Daoy (cell line): Measurements from ENCODE around the gene PLEKHH2. TPM values are rescaled to one million over a fixed set of nuclear protein-coding genes. Genes with fewer than 3 reads are reported as not detected.
A peak's percentile ranks its signal among the peaks of the same experiment; 100 is the strongest.

Experiments
- DNase-seq: peaks from one replicate; pipeline ENCODE4 v3.0.0-alpha.2; 2015; ENCODE audit warnings: low read depth
- total RNA-seq: library from RNA; depleted of rRNA; stranded (reverse); fragments of >200 nt; shearing (Covaris generic); gene quantifications from 2 replicates; pipeline ENCODE4 v1.2.3, GENCODE V29; 2014

Gene PLEKHH2
- total RNA-seq, 1 experiment from 2014 or later: 0.51 TPM

DNA sequence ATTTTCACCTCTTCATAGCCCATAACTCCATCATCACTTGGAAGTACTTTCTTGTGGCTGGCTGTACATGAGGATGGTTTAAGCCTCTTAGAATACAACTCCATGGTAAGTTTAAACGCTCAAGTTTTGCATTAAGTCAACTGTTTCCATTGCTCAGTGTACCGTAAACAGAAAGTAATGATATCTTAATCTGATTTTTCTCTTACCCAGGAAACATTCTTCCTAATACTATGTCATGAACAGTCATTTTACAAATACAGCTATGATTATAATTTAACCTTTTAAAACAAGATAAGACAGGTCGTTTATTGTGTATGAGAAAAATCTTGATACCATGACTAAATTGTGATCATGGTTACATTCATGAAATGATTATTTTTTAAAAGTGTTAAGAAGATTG, 125.2 kb downstream of the PLEKHH2 start:
- no peak for DNase-seq

DNA sequence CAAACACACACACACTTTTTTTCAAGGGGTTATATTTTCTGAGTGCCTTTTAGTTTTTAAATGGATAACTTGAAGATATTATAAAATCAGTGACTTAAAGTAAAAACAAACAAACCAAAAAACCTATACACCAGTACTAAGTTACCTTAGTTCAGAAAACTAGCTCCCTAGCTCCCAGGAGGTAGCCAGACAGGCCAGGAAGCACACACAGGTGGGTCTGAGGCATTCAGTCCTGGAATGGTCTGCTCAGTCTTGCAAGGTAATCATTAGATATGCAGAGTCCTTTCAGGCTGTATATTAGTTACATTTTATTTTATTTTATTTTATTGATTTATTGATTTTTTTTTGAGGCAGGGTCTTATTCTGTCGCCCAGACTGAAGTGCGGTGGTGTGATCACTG, 126.0 kb downstream of the PLEKHH2 start:
- no peak for DNase-seq

DNA sequence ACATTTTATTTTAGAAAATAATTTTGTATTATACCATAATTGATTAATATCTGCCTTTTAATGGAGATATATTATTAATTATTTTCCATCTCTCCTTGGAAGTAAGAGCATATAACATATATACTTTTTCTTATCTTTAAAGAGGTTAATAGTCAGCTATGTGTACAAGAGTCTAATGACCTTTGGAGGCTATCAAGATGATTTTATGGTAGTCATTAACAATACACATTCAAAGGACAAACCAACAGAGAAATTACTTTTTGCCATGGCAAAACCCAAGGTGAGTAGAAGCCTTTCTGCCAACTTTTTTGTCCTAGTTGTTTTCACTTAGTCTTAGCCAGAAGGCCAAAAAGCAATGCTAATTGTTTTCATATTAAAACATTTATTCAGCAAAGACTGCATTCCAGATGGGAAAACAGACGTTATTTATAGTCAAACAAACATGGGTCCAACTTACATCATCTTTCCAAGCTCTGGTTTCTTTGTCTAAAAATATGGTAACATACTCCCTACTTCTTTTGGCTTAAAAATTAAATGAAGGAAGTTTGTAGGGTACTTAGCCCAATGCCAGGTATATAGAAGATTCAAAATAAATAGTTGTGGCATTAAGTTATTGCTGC, 127.1 kb downstream of the PLEKHH2 start:
- DNase-seq: no peak

DNA sequence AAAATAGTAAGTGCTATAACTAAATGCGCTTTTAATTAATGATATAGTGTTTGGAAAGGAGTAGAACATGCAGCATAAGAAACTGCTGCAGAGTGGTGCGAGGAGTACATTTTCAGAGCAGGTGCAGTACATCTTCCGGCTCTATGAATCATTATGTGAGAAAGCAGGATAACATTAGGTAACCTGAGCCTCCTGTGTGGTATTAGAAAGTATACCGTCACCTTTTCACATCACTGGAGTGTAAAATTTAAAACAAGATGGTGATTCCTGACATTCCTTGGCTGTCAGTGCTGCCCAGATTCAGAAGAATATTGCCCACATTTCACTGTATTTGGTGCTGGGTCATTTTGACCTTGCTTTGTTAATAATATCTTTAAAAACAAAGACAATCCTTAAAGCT, 128.9 kb downstream of the PLEKHH2 start:
- no peak for DNase-seq

DNA sequence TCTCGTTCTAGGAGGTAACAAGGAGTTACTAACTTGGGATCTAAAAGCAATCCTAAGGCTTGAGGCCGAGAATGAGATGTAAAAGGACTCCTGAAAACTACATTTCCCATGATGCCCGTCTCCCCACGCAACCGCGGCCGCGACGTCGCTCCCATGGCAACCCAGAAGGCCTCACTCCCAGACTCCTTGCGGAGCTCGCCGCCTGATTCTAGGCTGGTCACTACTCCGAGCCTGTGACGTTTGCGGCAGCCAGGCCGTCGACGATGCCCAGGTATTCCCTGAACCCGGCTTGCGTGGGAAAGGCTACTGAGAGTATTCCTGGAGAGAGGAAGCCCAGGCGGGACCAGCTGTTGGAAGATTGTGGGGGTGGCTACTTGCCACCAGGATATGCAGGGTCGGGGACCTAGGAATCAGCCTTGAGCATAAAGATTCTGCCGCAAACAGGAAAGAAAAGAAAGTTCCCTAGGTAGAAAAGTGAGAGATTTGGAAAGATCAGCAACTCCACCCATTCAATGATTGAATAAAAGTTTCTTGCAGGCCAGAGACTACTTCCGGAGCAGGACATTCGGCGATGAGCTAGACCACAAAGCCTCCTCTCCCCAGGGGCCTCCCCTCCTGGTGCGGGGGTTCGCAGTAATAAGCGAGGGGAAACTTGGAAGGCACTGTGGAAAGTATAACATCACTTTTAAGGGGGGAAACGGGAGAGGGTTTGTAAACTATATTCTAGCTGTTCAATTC, 137.0 kb downstream of the PLEKHH2 start, which contains the start of gene DYNC2LI1:
DYNC2LI1 (plus strand) TSS at position 164 of the 738 bp plus-strand sequence; CDS start at position 264, 100 bp downstream.
- DNase-seq: peak; percentile 95

DNA sequence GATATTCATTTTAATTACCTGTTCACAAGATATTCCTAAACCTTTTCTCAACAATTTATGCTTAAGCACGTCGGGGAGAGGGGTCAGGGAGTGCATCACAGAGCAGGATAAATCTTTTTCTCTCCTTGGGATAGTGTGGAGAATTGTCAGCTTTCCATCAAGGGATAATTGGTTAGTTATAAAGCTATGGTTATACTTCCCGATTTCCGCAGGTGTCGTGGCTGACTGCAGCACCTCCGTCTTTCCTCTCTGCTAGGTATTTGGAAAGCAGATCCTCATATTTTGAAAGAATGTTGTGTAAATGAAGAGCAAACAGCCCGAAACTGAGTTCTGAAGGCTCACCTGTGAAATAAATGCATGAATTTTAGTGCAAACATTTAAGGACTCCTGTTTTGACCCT, 137.6 kb downstream of the PLEKHH2 start:
- no peak for DNase-seq

DNA sequence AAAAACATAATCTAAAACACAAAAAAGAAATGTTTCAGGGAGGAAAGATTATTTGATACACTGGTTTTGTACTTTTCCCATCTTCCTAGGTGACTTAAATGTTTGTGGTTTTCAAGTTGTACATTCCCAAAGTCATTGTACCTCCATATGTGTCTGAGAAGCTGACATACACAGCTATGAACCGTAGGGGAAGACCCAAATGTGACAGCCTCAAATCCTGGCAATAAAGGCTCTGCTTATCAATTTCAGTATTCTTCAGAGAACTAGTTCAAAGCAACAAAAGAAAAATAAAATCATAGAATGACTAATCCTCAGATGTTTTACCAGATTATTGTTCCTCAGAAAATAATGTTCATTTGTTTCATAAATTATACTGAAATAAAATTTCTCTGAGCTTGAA, 139.3 kb downstream of the PLEKHH2 start:
- DNase-seq: no peak

DNA sequence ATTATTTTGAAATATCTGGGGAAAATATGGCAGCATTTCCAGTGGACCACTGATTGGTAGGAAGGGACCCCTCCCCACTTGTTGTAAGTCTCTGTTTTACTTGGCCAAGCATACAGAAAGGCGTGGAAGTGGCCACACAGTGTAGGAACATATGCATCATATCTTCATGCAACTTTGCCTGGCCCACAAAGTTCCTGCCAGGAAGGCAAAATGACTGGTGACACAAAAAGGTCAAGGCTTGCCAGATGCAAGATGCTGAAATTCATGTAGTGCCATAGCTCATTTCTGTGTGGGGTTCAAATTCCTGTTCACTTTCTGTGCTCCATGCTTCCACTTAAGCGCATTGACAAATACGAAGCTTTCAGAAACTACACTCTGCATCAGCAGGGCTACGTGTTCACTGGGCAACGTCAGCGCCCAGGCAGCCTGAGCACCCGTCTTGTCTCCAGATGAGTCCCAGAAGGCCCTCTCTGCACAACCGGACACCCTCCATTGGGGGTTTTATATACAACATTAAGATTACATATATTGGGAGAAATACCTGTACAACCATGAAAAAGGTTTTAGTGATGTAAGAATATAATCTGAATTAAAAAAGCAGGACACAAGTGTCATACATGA, 140.4 kb downstream of the PLEKHH2 start:
- no peak for DNase-seq

DNA sequence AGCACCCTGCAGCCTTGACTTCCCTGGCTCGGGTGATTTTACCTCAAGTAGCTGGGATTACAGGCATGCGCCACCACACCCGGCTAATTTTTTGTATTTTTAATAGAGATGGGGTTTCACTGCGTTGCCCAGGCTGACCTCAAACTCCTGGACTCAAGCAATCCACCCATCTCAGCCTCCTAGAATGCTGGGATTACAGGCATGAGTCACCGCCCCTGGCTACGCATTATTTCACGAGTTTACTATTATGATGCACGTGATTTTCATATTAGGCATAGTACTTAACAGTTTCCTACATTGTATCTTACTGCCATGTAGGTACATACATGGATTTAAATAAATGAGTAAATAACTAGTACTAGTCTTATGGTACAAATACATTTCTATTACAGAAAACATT, 141.2 kb downstream of the PLEKHH2 start:
- DNase-seq: no peak

DNA sequence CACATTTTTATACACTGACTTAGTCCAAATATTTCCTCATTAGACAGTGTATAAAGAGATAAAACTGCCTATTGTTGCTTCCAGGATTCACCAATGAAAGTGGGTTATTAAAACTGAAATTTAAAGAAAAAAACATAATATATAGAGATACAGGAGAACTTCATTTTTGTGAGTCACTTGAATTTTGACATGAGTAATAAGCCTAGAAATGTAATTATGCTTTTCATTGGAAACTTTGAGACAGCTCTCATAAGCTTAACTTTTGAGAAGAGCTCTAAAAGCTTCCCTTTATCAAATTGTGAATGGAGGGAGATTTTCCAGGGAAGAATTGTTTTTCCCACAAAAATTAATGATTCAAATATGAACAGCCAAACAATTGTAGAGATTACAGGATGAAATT, 150.8 kb downstream of the PLEKHH2 start:
- no peak for DNase-seq

DNA sequence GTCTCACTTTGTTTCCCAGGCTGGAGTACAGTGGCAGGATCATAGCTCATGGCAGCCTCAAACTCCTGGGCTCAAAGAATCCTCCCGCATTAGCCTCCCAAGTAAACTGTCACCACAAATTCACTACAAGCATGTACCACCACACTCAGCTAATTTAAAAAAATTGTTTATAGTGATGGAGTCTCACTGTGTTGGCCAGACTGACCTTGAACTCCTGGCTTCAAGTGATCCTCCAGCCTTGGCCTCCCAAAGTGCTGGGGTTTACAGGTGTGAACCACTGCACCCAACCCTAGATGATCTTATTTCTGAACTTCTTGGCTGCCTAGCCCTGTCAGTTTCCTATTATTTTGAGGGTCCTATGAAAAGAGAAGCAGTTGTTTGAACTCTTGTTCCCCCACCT, 151.6 kb downstream of the PLEKHH2 start:
- DNase-seq: no peak

DNA sequence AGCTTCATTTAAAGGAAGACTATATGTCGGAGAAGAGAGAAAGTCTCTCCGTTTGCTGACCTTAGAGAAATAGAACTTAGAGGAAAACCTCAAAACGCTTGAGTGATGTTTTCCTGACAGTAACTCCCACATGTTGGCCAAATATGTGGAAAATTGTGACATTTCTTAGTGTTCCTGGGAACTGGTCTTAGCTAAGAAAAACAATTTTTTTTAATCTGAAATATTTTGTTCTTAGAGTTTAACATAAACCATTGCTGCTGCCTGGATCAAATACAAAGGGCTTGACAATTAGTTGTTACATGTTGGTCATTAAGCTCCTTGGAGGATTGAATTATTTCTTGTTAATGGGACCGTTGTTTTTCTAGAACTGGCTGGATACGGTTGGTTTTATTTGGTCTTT, 153.1 kb downstream of the PLEKHH2 start:
- DNase-seq: no peak

DNA sequence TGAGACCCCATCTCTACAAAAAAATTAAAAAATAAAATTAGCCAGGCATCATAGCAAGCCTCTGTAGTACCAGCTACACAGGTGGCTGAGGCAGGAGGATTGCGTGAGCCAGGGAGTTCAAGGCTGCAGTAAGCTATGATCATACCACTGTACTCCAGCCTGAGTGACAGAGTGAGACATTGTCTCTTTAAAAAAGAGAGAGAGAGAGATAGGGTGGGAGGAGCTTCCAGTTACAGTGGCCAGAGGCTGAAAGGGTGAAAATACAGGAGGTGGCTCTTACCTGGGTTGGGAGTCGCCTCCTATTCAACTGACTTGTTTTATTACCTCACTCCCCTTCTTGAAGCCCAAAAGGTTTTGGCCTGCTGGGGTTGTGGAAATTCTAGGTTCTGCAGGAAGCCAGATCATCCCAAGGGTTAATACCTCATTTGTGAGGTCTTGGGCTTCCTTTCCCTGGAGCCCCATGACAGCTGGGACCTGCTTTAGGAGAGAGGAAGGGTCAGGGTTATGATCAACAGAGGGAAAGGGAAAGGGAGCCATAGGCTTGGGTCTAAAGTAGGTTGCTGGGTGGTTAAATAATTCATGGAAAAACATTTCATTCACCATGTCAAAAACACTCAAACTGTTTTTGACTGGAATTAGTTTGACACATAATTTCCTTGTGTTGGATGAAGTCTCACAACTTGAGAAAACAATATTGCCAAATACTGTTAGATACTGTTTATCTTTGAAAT, 154.1 kb downstream of the PLEKHH2 start:
- DNase-seq: no peak

DNA sequence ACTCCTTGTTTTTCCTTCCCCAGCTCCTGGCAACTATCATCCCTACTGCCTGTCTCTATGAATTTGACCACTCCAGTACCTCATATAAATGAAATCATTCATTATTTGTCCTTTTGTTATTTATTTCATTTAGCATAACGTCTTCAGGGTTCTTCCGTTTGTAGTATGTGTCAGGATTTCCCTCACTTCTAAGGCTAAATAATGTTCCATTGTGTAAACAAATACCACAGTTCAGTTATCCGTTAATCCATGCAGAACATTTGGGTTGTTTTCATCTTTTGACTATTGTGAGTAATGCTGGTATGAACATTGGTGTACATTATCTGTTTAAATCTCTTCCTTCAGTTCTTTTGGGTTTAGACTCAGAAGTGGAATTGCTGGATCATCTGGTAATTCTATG, 155.6 kb downstream of the PLEKHH2 start:
- DNase-seq: no peak

DNA sequence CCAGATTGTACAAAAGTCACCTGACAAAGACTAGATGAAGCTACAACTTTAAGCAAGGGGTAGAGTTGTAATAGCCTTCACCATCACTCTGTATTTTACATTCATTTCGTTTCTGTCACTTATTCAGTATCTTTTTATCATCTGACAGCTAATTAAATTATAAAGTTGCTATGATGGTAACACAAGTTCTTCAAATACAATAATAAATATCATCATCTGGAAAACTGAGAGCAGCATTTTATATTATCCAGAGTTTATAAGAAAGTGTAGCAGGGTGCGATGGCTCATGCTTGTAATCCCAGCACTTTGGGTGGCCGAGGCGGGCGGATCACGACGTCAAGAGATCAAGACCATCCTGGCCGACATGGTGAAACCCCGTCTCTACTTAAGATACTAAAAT, 157.9 kb downstream of the PLEKHH2 start:
- no peak for DNase-seq

DNA sequence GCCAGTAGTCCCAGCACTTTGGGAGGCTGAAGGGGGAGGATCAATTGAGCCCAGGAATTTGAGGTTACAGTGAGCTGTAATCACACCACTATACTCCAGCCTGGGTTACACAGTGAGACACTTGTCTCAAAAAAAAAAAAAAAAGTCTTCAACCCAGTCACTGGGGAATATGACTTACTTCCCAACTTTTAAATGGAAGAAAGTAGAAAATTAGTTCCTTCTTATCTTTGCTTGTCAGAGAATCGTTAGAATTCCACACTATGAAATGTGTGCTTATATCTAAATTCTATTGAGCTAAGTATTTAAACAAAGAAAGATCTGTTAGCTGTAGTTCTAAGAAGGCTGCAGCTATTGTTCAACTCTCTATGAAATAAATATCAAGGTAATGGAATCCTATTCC, 159.1 kb downstream of the PLEKHH2 start:
- DNase-seq: no peak

DNA sequence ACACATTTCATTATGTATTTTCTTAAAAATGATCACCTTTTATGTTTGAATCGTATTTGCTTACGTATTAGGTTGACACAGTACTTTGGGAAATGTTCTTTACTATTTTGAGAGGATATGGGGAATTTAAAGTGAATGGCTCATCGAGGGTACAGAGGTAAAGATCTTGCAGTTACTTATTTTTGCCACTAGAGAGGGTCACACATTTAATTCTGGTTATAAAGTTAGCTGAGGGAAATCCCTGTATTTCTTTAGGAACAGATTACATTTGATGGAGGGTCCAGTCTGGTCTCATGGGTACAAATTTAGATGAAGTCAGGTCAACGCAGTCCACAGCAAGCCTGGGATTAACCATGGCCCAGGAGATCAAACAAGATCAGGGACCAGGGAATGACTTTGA, 161.2 kb downstream of the PLEKHH2 start:
- DNase-seq: no peak

DNA sequence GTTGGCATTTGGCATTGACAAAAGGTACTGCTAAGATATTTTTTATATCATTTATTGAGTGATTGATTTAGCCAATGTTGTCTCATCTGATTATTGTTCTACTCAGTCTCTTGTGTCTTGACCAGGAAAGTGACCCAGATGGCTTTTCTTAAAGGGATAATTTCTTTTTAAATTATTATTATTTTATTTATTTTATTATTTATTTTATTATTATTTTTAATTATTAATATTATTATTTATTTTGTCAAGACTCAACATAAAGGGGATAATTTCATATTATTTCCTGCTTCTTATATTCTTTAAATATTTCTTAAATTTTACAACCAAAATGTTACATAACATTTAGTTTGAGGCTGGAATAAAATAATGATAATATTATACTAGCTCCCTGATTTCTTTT, 163.8 kb downstream of the PLEKHH2 start:
- no peak for DNase-seq

DNA sequence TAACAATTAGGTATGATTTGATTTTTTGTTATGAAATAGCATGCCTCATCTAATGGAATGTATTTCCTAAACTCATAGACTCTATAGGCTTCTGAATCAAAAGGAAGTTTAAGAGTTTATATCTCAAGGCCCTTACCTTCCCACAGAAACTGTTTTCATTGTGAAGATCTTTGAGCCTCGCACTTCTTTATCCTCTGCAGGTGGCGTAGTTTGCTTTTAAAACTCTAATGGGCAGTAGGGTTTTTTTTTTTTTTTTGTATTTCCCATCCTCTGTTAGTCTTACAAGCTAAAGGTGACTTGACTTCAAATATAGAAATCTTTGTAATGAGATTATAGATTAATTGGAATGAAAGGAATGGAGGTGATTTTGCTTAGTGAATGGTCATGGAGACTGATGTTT, 165.1 kb downstream of the PLEKHH2 start:
- no peak for DNase-seq

DNA sequence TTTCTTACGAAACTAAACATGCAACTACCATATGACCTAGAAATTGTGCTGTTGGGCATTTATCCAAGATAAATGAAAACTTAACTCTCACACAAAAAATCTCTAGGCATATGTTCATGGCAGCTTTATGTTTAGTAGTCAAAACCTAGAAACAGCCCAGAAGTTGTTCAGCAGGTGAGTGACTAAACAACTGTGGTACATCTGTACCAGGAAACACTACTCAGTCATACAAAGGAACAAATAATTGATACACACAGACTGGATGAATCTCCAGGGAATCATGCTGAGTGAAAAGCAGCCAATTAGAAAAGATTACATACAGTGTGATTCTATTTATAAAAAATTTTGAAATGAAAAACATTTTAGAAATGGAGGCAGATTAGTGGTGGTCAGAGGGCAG, 166.1 kb downstream of the PLEKHH2 start:
- no peak for DNase-seq

DNA sequence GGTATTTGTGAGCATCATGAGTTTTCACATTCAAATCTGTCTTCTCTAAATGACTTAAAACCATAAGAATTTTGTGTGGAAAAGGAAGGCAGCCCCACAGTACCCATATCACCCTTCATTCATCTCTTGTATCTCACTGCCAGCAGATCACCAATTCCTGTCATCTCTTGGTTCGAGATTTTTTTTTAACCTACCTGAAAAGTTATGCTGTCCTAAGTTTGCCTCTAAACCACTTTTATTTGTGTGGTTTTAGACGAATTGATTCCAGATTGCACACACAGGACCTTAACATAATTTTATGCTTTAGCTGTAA, 169.6 kb downstream of the PLEKHH2 start:
- DNase-seq: no peak

DNA sequence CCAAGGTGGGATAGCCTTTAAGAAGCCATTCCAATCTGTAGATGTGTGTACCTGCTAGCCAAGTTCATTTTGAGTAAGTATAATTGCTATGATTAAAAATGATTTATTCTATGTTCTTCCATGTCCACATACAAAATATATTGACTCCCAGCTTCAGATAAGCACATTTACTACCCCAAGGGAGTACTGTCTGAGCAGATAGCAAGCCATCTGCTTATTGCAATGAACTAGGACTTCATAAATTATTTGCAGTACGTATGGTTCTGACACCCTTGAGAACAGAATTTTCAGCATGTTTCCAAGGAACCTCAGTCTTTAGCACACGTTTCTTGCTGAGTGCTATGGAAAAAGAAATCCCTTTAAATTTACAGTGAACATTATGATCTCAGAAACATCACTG, 173.4 kb downstream of the PLEKHH2 start:
- DNase-seq: no peak

DNA sequence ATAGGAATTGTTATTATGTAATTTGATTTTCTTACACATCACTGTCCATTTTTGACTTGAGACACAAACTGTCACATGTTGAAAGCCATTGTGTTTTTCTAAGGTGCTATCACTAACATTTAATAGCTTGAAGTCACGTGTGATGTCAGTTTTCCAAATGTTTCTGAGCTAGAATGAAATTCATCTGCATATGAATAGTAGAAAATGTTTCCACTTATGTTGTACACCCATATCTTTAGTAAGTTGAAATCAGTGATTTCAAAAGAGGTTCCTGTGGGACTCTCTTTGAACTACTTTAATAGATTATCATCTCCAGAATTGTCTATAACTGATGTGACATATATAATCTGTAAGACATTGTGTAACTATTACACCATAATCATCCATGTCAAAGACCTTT, 173.8 kb downstream of the PLEKHH2 start:
- no peak for DNase-seq
